Liver (tissue), 9 donors: ENCODE data around the gene SLC4A5. TPM values are rescaled to one million over a fixed set of nuclear protein-coding genes. Genes with fewer than 3 reads are reported as not detected.

ENCODE experiments used
- DNase-seq: peaks from one replicate; pipeline ENCODE4 v3.0.0-alpha.2; 2017; ENCODE audit warnings: low spot score
- H3K27ac ChIP-seq, 2 donors: one replicate each; pipeline ENCODE4 v1.7.0; 2013; ENCODE audit warnings: inconsistent platforms in 2 of 2, low read length in 2 of 2, control low read depth in 1 of 2, low read depth in 1 of 2, mild to moderate bottlenecking in 1 of 2
- H3K27me3 ChIP-seq, 4 donors: one replicate each; pipeline versions ENCODE4 v1.6.1 to v1.7.0; 2013; ENCODE audit warnings: low read length in 3 of 4, inconsistent platforms in 1 of 4, mild to moderate bottlenecking in 1 of 4, moderate library complexity in 1 of 4; ENCODE audit not compliant: control insufficient read depth in 4 of 4, insufficient read depth in 4 of 4
- H3K36me3 ChIP-seq, 4 donors: one replicate each; pipeline versions ENCODE4 v1.6.1 to v1.7.0; 2013; ENCODE audit warnings: low read length in 3 of 4, mild to moderate bottlenecking in 3 of 4, low read depth in 1 of 4, moderate library complexity in 1 of 4; ENCODE audit not compliant: control insufficient read depth in 4 of 4, insufficient read depth in 3 of 4
- H3K4me1 ChIP-seq, 4 donors: one replicate each; pipeline versions ENCODE4 v1.6.1 to v1.7.0; 2013; ENCODE audit warnings: low read length in 3 of 4, mild to moderate bottlenecking in 3 of 4, moderate library complexity in 1 of 4; ENCODE audit not compliant: control insufficient read depth in 4 of 4, insufficient read depth in 4 of 4
- H3K4me3 ChIP-seq, 3 donors: one replicate each; pipeline versions ENCODE4 v1.6.1 to v1.7.0; 2013; ENCODE audit warnings: low read length in 3 of 3, control low read depth in 1 of 3, low read depth in 1 of 3, mild to moderate bottlenecking in 1 of 3
- H3K9ac ChIP-seq, 2 donors: one replicate each; pipeline ENCODE4 v1.7.0; 2013; ENCODE audit warnings: low read length in 2 of 2, mild to moderate bottlenecking in 2 of 2, moderate library complexity in 2 of 2, control low read depth in 1 of 2, low read depth in 1 of 2
- H3K9me3 ChIP-seq, 4 donors: one replicate each; pipeline versions ENCODE4 v1.6.1 to v1.7.0; 2013; ENCODE audit warnings: low read length in 3 of 4; ENCODE audit not compliant: control insufficient read depth in 4 of 4
- EGR1 ChIP-seq, 2 donors: IDR thresholded peaks; 2 replicates each; pipeline ENCODE4 v1.6.1; 2016 to 2018; ENCODE audit warnings: antibody characterized with exemption in 2 of 2, low read depth in 2 of 2
- FOXA1 ChIP-seq: IDR thresholded peaks from 2 replicates; pipeline ENCODE4 v1.6.1; 2016; ENCODE audit warnings: antibody characterized with exemption
- HNF4A ChIP-seq, 2 donors: conservative IDR thresholded peaks; 2 replicates each; pipeline ENCODE4 v1.6.1; 2016; ENCODE audit warnings: antibody characterized with exemption in 2 of 2, mild to moderate bottlenecking in 2 of 2
- HNF4G ChIP-seq: IDR thresholded peaks from 2 replicates; pipeline ENCODE4 v1.6.1; 2016; ENCODE audit warnings: antibody characterized with exemption
- JUND ChIP-seq, 2 donors: IDR thresholded peaks; 2 replicates each; pipeline ENCODE4 v1.6.1; 2016; ENCODE audit warnings: antibody characterized with exemption in 2 of 2
- NR2F2 ChIP-seq: IDR thresholded peaks from 2 replicates; pipeline ENCODE4 v1.6.1; 2016; ENCODE audit warnings: antibody characterized with exemption
- RXRA ChIP-seq, 2 donors: IDR thresholded peaks; 2 replicates each; pipeline ENCODE4 v1.6.1; 2017 to 2018; ENCODE audit warnings: antibody characterized with exemption in 2 of 2, mild to moderate bottlenecking in 1 of 2
- SP1 ChIP-seq: IDR thresholded peaks from 2 replicates; pipeline ENCODE4 v1.6.1; 2018; ENCODE audit warnings: antibody characterized with exemption, mild to moderate bottlenecking
- TAF1 ChIP-seq: conservative IDR thresholded peaks from 2 replicates; pipeline ENCODE4 v1.6.1; 2016; ENCODE audit warnings: antibody characterized with exemption, mild to moderate bottlenecking
- YY1 ChIP-seq: IDR thresholded peaks from 2 replicates; pipeline ENCODE4 v1.6.1; 2016; ENCODE audit warnings: antibody characterized with exemption, mild to moderate bottlenecking
- WGBS: extraction: QIAGEN DNeasy Blood & Tissue Kit; methylation state at CpG from one replicate; pipeline ENCODE4 v1.1.7; 2013; 5-methylcytosine and 5-hydroxymethylcytosine counted together
- polyA plus RNA-seq, 2 donors: library from polyadenylated mRNA; stranded (reverse) in 1 of 2; unstranded in 1 of 2; fragments of 200-250 nt in 1 of 2; fragments of >200 nt in 1 of 2; fragmentation: Nextera tagmentation in 1 of 2; extraction: Ambion mirVana in 1 of 2; gene quantifications; one replicate each; pipeline versions ENCODE4 v1.2.1 to v1.2.3, GENCODE V29; 2013 to 2015
- total RNA-seq, 2 donors: library from RNA; depleted of rRNA; stranded (reverse); fragments of >200 nt; gene quantifications; one replicate each; pipeline ENCODE4 v1.2.3, GENCODE V29; 2014
- TF ChIP-seq, protein P1 (sequence below): fragments of 150-350 bp; IDR thresholded peaks from 2 replicates; pipeline ENCODE4 v1.5.1; 2017; ENCODE audit warnings: improper control_type of control experiment, low read depth, low read length; ENCODE audit not compliant: missing input control
- TF ChIP-seq, protein P2 (sequence below): IDR thresholded peaks from 2 replicates; pipeline ENCODE4 v1.6.1; 2016; ENCODE audit warnings: antibody characterized with exemption
- donor health status: healthy.
- donor health status: healthy.
- donor health status: healthy.
- donor health status: healthy.
- donor health status: healthy.

Gene SLC4A5
- total and polyA plus RNA-seq, 4 donors: 0.12 to 0.50 (median 0.29) TPM

DNA sequence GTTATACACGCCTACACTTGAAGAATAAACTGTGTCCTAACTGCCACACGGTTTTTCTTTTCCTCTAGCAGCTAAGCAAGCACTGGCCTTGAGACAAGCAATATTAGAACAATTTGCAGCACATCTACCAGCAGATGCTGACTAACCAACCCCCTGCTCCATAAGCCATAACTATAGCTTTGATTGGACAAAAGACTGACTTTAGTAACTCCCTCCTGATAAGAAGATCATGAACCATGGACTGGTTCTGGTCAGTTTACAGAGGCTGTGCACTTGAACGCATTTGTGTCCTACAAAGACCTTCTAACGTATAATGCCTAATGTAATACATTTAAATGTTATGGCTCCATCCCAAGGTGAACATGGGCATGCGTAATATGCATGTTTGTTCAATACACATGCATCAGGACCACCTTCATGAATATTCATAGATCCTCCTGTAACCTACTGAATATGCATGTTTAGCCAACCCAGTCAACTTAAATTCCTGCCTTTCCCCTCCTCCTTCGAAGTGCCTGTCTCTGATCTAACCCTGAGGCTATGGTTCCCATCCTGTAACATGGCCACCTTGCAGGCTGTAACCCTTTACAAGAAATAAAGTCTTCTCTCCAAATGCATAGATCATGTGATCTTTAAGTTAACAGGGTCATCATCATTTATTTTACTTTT lies 26.5 kb downstream of the SLC4A5 start (continued):
- TF ChIP-seq, protein P1, sequence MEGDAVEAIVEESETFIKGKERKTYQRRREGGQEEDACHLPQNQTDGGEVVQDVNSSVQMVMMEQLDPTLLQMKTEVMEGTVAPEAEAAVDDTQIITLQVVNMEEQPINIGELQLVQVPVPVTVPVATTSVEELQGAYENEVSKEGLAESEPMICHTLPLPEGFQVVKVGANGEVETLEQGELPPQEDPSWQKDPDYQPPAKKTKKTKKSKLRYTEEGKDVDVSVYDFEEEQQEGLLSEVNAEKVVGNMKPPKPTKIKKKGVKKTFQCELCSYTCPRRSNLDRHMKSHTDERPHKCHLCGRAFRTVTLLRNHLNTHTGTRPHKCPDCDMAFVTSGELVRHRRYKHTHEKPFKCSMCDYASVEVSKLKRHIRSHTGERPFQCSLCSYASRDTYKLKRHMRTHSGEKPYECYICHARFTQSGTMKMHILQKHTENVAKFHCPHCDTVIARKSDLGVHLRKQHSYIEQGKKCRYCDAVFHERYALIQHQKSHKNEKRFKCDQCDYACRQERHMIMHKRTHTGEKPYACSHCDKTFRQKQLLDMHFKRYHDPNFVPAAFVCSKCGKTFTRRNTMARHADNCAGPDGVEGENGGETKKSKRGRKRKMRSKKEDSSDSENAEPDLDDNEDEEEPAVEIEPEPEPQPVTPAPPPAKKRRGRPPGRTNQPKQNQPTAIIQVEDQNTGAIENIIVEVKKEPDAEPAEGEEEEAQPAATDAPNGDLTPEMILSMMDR: no peak
- no peak for TF ChIP-seq JUND (IDR thresholded peaks at IDR 0.05)
- no peak for TF ChIP-seq SP1
- no peak for TF ChIP-seq HNF4A (conservative IDR thresholded peaks at IDR 0.05)

DNA sequence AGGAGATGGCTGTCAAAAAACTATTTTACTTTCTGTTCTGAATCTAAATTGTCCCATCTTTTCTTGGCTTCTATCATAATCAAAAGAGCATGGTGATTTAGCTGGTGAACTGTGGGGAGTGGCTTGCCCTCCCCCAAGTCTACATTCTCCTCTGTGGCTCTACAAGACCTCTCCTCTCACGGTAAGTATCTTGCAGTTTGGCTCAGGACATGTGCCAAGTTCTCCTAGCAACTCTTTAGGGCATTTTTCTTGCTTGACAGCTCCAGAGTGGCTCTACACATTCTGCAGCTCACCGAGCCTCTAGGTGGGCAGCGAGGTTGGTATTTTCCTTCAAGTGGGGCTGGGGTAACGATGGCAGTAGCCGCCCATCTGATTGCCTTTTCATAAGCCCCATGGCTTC lies 29.1 kb downstream of the SLC4A5 start:
- no peak for DNase-seq
- 94% methylated on average over 5 of the region's 5 CpGs for WGBS
- no peaks in the 10 kb centered on the region for H3K9me3 ChIP-seq
- peaks cover 0 to 8% (median 2%) of the 10 kb centered on the region in 4 donors for H3K4me1 ChIP-seq
- no peaks in the 10 kb centered on the region for H3K27me3 ChIP-seq
- H3K27ac ChIP-seq: no peak overlapping the region
- TF ChIP-seq HNF4G: no peak
- no peak for TF ChIP-seq JUND (IDR thresholded peaks at IDR 0.05)
- TF ChIP-seq, protein P2, sequence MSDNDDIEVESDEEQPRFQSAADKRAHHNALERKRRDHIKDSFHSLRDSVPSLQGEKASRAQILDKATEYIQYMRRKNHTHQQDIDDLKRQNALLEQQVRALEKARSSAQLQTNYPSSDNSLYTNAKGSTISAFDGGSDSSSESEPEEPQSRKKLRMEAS: no peak
- H3K36me3 ChIP-seq: no peaks in the 10 kb centered on the region
- no peak overlapping the region for H3K9ac ChIP-seq
- no peak overlapping the region for H3K4me3 ChIP-seq

DNA sequence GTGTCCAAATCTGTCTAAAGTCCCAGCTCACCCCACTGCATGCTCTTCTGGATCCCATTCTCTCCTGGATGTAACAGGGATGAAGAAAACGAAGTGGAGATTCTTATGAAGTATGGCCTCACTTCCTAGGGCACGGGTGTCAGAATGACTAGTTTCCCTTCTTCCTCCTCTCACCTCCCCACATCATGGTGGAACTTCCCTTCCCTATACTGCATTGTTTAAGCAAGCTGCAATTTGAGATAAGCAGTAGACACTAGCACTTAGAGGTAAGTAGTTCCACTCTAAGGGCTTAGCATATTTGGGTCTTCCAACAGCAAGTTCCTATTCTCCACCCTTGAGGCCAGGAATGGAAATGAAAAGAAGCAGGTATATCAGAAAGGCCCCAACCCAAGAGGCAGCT lies 29.7 kb downstream of the SLC4A5 start:
- 83% methylated on average over 2 of the region's 2 CpGs for WGBS
- Histone ChIP-seq H3K27ac (no peak overlapping the region), H3K27me3 (no peaks in the 10 kb centered on the region), H3K4me1 (peaks cover 0 to 8% (median 2%) of the 10 kb centered on the region in 4 donors), H3K36me3 (no peaks in the 10 kb centered on the region), H3K9ac (no peak overlapping the region), H3K9me3 (no peaks in the 10 kb centered on the region), H3K4me3 (no peak overlapping the region)
- no peak for TF ChIP-seq FOXA1
- no peak for TF ChIP-seq YY1
- TF ChIP-seq, protein P1: no peak
- no peak for TF ChIP-seq EGR1 (IDR thresholded peaks at IDR 0.05; ENCODE audit: low read depth in 2 of 2)
- no peak for TF ChIP-seq HNF4G
- TF ChIP-seq, protein P2: no peak
- no peak for TF ChIP-seq RXRA (IDR thresholded peaks at IDR 0.05)
- TF ChIP-seq NR2F2: no peak
- TF ChIP-seq TAF1: no peak
- no peak for DNase-seq
